Measurements from ENCODE around the gene CATSPER3. TPM values are rescaled to one million over a fixed set of nuclear protein-coding genes. Genes with fewer than 3 reads are reported as not detected.

Gene CATSPER3
- under 1 TPM in 1 of 4 donors, not detected in 3; 0.34 TPM for total RNA-seq

DNA sequence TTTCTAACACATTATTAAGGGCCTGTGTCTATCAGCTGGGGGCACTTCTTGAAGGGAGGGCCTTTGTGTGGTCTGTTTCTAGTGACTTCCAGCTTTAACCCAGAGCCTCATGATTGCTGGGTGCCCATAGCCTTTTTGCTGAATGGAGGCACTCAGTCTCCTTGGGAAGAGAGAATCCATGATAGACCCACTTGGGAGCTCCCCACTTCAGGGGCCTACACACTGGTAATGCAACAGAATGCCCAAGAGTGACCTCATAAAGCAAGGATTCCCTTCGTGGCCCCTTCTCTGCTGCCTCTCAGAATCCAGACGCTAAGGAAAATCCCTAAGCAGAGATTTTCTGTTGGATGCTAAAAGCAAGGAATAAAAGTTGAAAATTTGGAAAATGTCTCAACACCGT, at the start of gene CATSPER3:
TSS of gene CATSPER3 (plus strand) at position 301 of the 400 bp plus-strand sequence. CDS start at position 386, 85 bp downstream.
- WGBS = 92% methylated on average over 3 of the region's 3 CpGs
- H3K9me3 ChIP-seq = no peaks in the 10 kb centered on the region
- DNase-seq (ENCODE audit: low spot score in 2 of 2) = no peak
- peaks cover 14% of the 10 kb centered on the region for H3K36me3 ChIP-seq
- TF ChIP-seq POLR2A (IDR thresholded peaks at IDR 0.05) (no peak), POLR2AphosphoS5 (IDR thresholded peaks at IDR 0.05) (no peak), CTCF (IDR thresholded peaks at IDR 0.05) (no peak), EP300 (IDR thresholded peaks at IDR 0.05) (no peak)
- H3K4me1 ChIP-seq = no peaks in the 10 kb centered on the region
- H3K4me3 ChIP-seq = no peak within 1 kb of the TSS
- H3K27ac ChIP-seq = no peak within 1 kb of the TSS
- H3K27me3 ChIP-seq = no peaks in the 10 kb centered on the region

GRCh38 chr5:134918861-134919260, 48.8 kb upstream of the CATSPER3 start:
- Histone ChIP-seq H3K36me3 (peaks cover 28% of the 10 kb centered on the region), H3K9me3 (no peaks in the 10 kb centered on the region), H3K4me3 (no peak overlapping the region), H3K4me1 (no peaks in the 10 kb centered on the region), H3K27me3 (no peaks in the 10 kb centered on the region), H3K27ac (no peak overlapping the region)
- TF ChIP-seq POLR2A (IDR thresholded peaks at IDR 0.05) = no peak
- no peak for TF ChIP-seq EP300 (IDR thresholded peaks at IDR 0.05)
- TF ChIP-seq CTCF (IDR thresholded peaks at IDR 0.05) = no peak
- no peak for TF ChIP-seq POLR2AphosphoS5 (IDR thresholded peaks at IDR 0.05)
- 98% methylated on average over 3 of the region's 3 CpGs for WGBS
- no peak for DNase-seq (ENCODE audit: low spot score in 2 of 2)

DNA sequence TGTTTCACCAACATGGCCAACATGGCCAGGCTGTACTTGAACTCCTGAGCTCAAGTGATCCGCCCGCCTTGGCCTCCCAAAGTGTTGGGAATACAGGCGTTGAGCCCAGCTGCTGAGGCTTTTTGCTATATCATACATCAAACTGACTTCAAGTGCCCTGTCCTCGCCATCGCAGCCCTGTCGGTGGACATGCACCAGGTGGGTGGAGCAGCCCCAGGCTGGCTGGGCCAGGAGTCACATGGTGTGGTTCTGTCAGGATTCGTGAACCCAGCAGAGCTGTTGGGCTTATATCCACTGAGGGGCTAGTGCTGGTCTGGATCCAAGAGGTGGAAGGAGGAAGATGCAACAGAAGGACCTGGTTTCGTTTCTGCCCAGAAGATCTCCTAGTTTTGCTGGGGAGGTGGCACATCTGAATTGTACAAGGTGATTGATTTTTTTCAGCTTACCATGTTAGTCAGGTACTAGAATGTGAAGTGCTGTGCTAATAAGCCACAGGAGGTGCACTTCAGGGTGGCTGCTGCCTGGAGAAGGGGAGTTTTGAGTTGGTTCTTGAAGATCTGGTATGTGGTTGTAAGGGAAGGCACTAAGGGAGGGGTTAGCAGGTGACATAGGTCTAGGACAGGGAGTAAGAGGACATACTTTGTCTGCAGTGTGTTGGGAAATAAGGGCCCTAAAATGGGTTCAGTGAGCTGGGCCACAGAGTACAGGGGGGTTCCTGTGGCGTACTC, 46.7 kb upstream of the CATSPER3 start:
- H3K9me3 ChIP-seq = no peaks in the 10 kb centered on the region
- no peaks in the 10 kb centered on the region for H3K4me1 ChIP-seq
- H3K27me3 ChIP-seq = no peaks in the 10 kb centered on the region
- H3K4me3 ChIP-seq = no peak overlapping the region
- DNase-seq (ENCODE audit: low spot score in 2 of 2) = no peak
- peaks cover 8% of the 10 kb centered on the region for H3K36me3 ChIP-seq
- TF ChIP-seq POLR2A (IDR thresholded peaks at IDR 0.05) = no peak
- TF ChIP-seq EP300 (IDR thresholded peaks at IDR 0.05) = no peak
- TF ChIP-seq CTCF (IDR thresholded peaks at IDR 0.05) = no peak
- TF ChIP-seq POLR2AphosphoS5 (IDR thresholded peaks at IDR 0.05) = no peak
- WGBS = 96% methylated on average over 9 of the region's 9 CpGs
- no peak overlapping the region for H3K27ac ChIP-seq

DNA sequence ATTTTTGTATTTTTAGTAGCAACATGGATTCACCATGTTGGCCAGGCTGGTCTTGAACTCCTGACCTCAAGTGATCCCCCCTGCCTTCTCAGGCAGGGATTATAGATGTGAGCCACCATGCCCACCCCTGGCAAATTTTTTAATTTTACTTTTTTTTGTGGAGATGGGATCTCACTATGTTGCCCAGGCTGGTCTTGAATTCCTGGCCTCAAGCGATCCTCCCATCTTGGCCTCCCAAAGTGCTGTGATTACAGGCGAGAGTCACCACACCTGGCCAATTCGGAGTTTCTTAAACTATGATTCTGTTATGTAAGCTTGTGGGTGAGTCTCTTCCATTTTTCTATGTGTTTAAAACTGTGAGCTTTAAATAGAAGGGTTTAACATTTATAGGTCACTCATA, 35.2 kb upstream of the CATSPER3 start:
- DNase-seq (ENCODE audit: low spot score in 2 of 2) = no peak
- Histone ChIP-seq H3K36me3 (peaks cover 24% of the 10 kb centered on the region), H3K9me3 (no peaks in the 10 kb centered on the region), H3K4me3 (no peak overlapping the region), H3K4me1 (no peaks in the 10 kb centered on the region), H3K27me3 (no peaks in the 10 kb centered on the region), H3K27ac (no peak overlapping the region)
- WGBS = 96% methylated on average over 3 of the region's 3 CpGs
- no peak for TF ChIP-seq POLR2AphosphoS5 (IDR thresholded peaks at IDR 0.05)
- no peak for TF ChIP-seq EP300 (IDR thresholded peaks at IDR 0.05)
- TF ChIP-seq POLR2A (IDR thresholded peaks at IDR 0.05) = no peak
- TF ChIP-seq CTCF (IDR thresholded peaks at IDR 0.05) = no peak

- 92% methylated on average over 5 of the region's 5 CpGs for WGBS
- H3K4me1 ChIP-seq = no peaks in the 10 kb centered on the region
- H3K36me3 ChIP-seq = peaks cover 24% of the 10 kb centered on the region
- no peaks in the 10 kb centered on the region for H3K9me3 ChIP-seq
- H3K4me3 ChIP-seq = no peak overlapping the region
- no peak overlapping the region for H3K27ac ChIP-seq
- no peaks in the 10 kb centered on the region for H3K27me3 ChIP-seq
- TF ChIP-seq EP300 (IDR thresholded peaks at IDR 0.05) = no peak
- no peak for TF ChIP-seq CTCF (IDR thresholded peaks at IDR 0.05)
- no peak for TF ChIP-seq POLR2A (IDR thresholded peaks at IDR 0.05)
- no peak for TF ChIP-seq POLR2AphosphoS5 (IDR thresholded peaks at IDR 0.05)
- DNase-seq (ENCODE audit: low spot score in 2 of 2) = no peak
Measured at GRCh38 chr5:134934202-134934601, 33.5 kb upstream of the CATSPER3 start.

All from suprapubic skin (tissue), 4 donors.